Neural cell (in vitro differentiated cells): ENCODE measurements around the gene CHI3L1.

Experiments
- CTCF ChIP-seq: fragments of 450-650 bp; IDR thresholded peaks from 2 replicates; pipeline ENCODE4 v1.5.1; 2014; ENCODE audit warnings: antibody characterized with exemption, mild to moderate bottlenecking, moderate library complexity; ENCODE audit not compliant: poor library complexity, severe bottlenecking
- EP300 ChIP-seq: fragments of 450-650 bp; conservative IDR thresholded peaks from 2 replicates; pipeline ENCODE4 v1.6.1; 2014; ENCODE audit warnings: antibody characterized with exemption, mild to moderate bottlenecking, moderate library complexity; ENCODE audit not compliant: poor library complexity, severe bottlenecking
- EZH2 ChIP-seq: fragments of 200-600, 300-800 bp; shearing (Covaris generic), sonication (generic); IDR thresholded peaks from 2 replicates; pipeline ENCODE4 v1.6.1; 2014; ENCODE audit warnings: antibody characterized with exemption, low read length, borderline replicate concordance, mild to moderate bottlenecking; ENCODE audit not compliant: insufficient read depth, poor library complexity, severe bottlenecking
- POLR2AphosphoS5 ChIP-seq: IDR thresholded peaks from 2 replicates; pipeline ENCODE4 v1.6.1; 2012
- RAD21 ChIP-seq: fragments of 450-650 bp; conservative IDR thresholded peaks from 2 replicates; pipeline ENCODE4 v1.6.1; 2014; ENCODE audit warnings: antibody characterized with exemption, mild to moderate bottlenecking, moderate library complexity
- REST ChIP-seq: IDR thresholded peaks from 2 replicates; pipeline ENCODE4 v1.6.1; 2012; ENCODE audit warnings: borderline replicate concordance
- SMC3 ChIP-seq: fragments of 450-650 bp; conservative IDR thresholded peaks from 2 replicates; pipeline ENCODE4 v1.6.1; 2014; ENCODE audit warnings: antibody characterized with exemption, mild to moderate bottlenecking, moderate library complexity; ENCODE audit not compliant: poor library complexity
- TAF1 ChIP-seq: IDR thresholded peaks from 2 replicates; pipeline ENCODE4 v1.6.1; 2012; ENCODE audit warnings: low read depth

- TF ChIP-seq EP300 (no peak), CTCF (no peak), EZH2 (no peak), SMC3 (no peak), REST (no peak), TAF1 (no peak), POLR2AphosphoS5 (no peak), RAD21 (no peak)
Observed at GRCh38 chr1:203166192-203166940, 20.1 kb downstream of the CHI3L1 start.
